HepG2 (cell line): Measurements from ENCODE around the gene SF3B6. TPM values are rescaled to one million over a fixed set of nuclear protein-coding genes. Genes with fewer than 3 reads are reported as not detected.

Experiments
- ARNTL ChIP-seq: sonication (generic); formaldehyde crosslinking; IDR thresholded peaks from 2 replicates; pipeline ENCODE4 v1.4.0; 2020; ENCODE audit warnings: mild to moderate bottlenecking, missing genetic modification reagents
- BCL3 ChIP-seq: sonication (generic); formaldehyde crosslinking; IDR thresholded peaks from 2 replicates; pipeline ENCODE4 v1.5.1; 2020; ENCODE audit warnings: mild to moderate bottlenecking, missing genetic modification reagents, moderate library complexity
- FOXO4 ChIP-seq: sonication (generic); formaldehyde crosslinking; conservative IDR thresholded peaks from 2 replicates; pipeline ENCODE4 v1.8.1; 2023; ENCODE audit warnings: missing genetic modification reagents
- ISL2 ChIP-seq: sonication (generic); formaldehyde crosslinking; IDR thresholded peaks from 2 replicates; pipeline ENCODE4 v1.5.0; 2020; ENCODE audit warnings: missing genetic modification reagents
- MATR3 ChIP-seq: sonication (generic); formaldehyde crosslinking; IDR thresholded peaks from 2 replicates; pipeline ENCODE4 v1.4.0; 2020; ENCODE audit warnings: missing genetic modification reagents
- MED1 ChIP-seq: sonication (generic); formaldehyde crosslinking; IDR thresholded peaks from 2 replicates; pipeline ENCODE4 v1.4.0; 2020; ENCODE audit warnings: missing genetic modification reagents
- SMC3 ChIP-seq: IDR thresholded peaks from 2 replicates; pipeline ENCODE4 v1.6.1; 2011; ENCODE audit warnings: low read length, improper control_type of control experiment
- SP4 ChIP-seq: sonication (generic); formaldehyde crosslinking; IDR thresholded peaks from 2 replicates; pipeline ENCODE4 v1.8.1; 2023; ENCODE audit warnings: mild to moderate bottlenecking, missing genetic modification reagents
- TP53 ChIP-seq: sonication (generic); formaldehyde crosslinking; conservative IDR thresholded peaks from 2 replicates; pipeline ENCODE4 v1.4.0; 2020; ENCODE audit warnings: missing genetic modification reagents
- TRIM24 ChIP-seq: sonication (generic); formaldehyde crosslinking; IDR thresholded peaks from 2 replicates; pipeline ENCODE4 v1.8.0; 2022; ENCODE audit warnings: mild to moderate bottlenecking, missing genetic modification reagents
- ZNF674 ChIP-seq: sonication (generic); formaldehyde crosslinking; IDR thresholded peaks from 2 replicates; pipeline ENCODE4 v1.5.0; 2020; ENCODE audit warnings: low read depth, mild to moderate bottlenecking, missing genetic modification reagents
- polyA plus RNA-seq, 8 experiments: library from polyadenylated mRNA; depleted of rRNA in 3 of 8; stranded (reverse) in 7 of 8; unstranded in 1 of 8; fragments of >200 nt; fragmentation: Illumina TruSeq in 4 of 8; extraction: Trizol in 4 of 8; gene quantifications; 2 replicates each; pipeline versions ENCODE4 v1.2.1 to v1.2.3, GENCODE V29; 2011 to 2016; ENCODE audit warnings: low read depth in 4 of 8, missing spikeins in 1 of 8, mixed read lengths in 1 of 8; ENCODE audit not compliant: insufficient read depth in 1 of 8
- total RNA-seq, 5 experiments: library from RNA; depleted of rRNA; stranded (reverse); fragments of >200 nt; fragmentation: Illumina TruSeq; extraction: Trizol; gene quantifications; 2 replicates each; pipeline ENCODE4 v1.2.3, GENCODE V29; 2016; ENCODE audit warnings: low read depth in 1 of 5
- TF ChIP-seq, protein P1 (sequence below): sonication (generic); formaldehyde crosslinking; IDR thresholded peaks from 2 replicates; pipeline ENCODE4 v1.4.0; 2020; ENCODE audit warnings: missing genetic modification reagents
- TF ChIP-seq, protein P2 (sequence below): sonication (generic); formaldehyde crosslinking; IDR thresholded peaks from 2 replicates; pipeline ENCODE4 v1.8.1; 2023; ENCODE audit warnings: mild to moderate bottlenecking, missing genetic modification reagents
- TF ChIP-seq, protein P3 (sequence below): sonication (generic); formaldehyde crosslinking; IDR thresholded peaks from 2 replicates; pipeline ENCODE4 v1.5.0; 2020; ENCODE audit warnings: mild to moderate bottlenecking, missing genetic modification reagents

Gene SF3B6
- total and polyA plus RNA-seq, 2 of the 13 experiments (the other 11 are each of a cell fraction or from before 2014, with no cell fraction given) = 177 to 182 TPM

DNA sequence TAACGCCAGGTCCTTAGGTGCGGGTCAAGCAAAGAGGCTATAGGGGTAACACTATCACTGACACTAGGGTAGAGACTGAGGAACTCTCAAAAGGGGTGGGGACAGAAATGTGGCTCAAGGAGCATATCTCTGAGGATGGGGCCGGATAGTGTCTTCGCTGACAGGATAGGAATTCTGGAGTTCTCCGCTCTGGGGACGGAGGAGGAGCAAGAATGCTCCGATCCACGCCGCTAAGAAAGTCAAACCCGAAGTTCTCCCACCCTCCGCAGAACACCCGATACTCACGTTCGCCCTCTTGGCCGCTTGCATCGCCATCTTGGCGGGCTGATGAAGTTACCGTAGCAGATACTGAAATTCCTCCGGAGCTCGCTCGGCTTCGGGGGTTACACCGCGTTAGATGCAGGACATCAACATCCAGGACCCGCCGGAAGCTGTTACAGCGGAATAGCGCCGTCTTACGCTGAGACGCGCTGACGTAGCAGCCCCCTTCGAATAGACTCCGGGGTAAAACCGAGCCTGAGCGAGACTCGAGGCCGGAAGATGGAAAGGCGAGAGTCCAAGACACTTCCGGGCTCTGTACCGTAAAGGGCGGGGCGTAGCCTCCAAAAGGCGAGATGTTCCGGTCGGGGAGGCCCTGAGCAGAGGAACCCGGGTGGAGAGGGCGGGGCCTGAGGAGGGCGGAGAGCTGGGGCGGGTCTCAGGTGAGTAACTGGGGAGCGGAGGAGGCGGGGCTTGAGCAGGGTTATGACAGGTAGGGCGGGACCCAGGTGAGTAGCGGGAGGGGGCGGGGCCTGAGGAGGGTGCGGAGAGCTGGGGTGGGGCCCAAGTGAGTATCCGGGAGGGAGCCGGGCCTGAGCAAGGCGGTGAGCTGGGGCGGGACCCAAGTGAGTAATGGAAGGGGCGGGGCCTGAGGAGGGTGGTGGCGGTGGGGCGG lies at the start of gene SF3B6 (continued):
- TF ChIP-seq, protein P1, sequence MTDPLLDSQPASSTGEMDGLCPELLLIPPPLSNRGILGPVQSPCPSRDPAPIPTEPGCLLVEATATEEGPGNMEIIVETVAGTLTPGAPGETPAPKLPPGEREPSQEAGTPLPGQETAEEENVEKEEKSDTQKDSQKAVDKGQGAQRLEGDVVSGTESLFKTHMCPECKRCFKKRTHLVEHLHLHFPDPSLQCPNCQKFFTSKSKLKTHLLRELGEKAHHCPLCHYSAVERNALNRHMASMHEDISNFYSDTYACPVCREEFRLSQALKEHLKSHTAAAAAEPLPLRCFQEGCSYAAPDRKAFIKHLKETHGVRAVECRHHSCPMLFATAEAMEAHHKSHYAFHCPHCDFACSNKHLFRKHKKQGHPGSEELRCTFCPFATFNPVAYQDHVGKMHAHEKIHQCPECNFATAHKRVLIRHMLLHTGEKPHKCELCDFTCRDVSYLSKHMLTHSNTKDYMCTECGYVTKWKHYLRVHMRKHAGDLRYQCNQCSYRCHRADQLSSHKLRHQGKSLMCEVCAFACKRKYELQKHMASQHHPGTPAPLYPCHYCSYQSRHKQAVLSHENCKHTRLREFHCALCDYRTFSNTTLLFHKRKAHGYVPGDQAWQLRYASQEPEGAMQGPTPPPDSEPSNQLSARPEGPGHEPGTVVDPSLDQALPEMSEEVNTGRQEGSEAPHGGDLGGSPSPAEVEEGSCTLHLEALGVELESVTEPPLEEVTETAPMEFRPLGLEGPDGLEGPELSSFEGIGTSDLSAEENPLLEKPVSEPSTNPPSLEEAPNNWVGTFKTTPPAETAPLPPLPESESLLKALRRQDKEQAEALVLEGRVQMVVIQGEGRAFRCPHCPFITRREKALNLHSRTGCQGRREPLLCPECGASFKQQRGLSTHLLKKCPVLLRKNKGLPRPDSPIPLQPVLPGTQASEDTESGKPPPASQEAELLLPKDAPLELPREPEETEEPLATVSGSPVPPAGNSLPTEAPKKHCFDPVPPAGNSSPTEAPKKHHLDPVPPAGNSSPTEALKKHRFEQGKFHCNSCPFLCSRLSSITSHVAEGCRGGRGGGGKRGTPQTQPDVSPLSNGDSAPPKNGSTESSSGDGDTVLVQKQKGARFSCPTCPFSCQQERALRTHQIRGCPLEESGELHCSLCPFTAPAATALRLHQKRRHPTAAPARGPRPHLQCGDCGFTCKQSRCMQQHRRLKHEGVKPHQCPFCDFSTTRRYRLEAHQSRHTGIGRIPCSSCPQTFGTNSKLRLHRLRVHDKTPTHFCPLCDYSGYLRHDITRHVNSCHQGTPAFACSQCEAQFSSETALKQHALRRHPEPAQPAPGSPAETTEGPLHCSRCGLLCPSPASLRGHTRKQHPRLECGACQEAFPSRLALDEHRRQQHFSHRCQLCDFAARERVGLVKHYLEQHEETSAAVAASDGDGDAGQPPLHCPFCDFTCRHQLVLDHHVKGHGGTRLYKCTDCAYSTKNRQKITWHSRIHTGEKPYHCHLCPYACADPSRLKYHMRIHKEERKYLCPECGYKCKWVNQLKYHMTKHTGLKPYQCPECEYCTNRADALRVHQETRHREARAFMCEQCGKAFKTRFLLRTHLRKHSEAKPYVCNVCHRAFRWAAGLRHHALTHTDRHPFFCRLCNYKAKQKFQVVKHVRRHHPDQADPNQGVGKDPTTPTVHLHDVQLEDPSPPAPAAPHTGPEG (CRISPR knock-in tag) = peak; percentile 89
- TF ChIP-seq TRIM24 (CRISPR knock-in tag) = no peak
- TF ChIP-seq ZNF674 = no peak
- no peak for TF ChIP-seq FOXO4 (CRISPR knock-in tag)
- TF ChIP-seq, protein P2, sequence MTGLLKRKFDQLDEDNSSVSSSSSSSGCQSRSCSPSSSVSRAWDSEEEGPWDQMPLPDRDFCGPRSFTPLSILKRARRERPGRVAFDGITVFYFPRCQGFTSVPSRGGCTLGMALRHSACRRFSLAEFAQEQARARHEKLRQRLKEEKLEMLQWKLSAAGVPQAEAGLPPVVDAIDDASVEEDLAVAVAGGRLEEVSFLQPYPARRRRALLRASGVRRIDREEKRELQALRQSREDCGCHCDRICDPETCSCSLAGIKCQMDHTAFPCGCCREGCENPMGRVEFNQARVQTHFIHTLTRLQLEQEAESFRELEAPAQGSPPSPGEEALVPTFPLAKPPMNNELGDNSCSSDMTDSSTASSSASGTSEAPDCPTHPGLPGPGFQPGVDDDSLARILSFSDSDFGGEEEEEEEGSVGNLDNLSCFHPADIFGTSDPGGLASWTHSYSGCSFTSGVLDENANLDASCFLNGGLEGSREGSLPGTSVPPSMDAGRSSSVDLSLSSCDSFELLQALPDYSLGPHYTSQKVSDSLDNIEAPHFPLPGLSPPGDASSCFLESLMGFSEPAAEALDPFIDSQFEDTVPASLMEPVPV (CRISPR knock-in tag) = peak; percentile 93
- TF ChIP-seq SMC3 = no peak; the same call in 1 of the 2 replicates
- TF ChIP-seq MATR3 (CRISPR knock-in tag) = no peak
- TF ChIP-seq ISL2 = peak; percentile 93
- TF ChIP-seq BCL3 (CRISPR knock-in tag) = peak; percentile 52; the same call in 1 of the 2 replicates
- TF ChIP-seq ARNTL (CRISPR knock-in tag) = peak; percentile 84
- TF ChIP-seq MED1 (CRISPR knock-in tag) = peak; percentile 94
- TF ChIP-seq SP4 (CRISPR knock-in tag) = peak; percentile 98
- TF ChIP-seq, protein P3, sequence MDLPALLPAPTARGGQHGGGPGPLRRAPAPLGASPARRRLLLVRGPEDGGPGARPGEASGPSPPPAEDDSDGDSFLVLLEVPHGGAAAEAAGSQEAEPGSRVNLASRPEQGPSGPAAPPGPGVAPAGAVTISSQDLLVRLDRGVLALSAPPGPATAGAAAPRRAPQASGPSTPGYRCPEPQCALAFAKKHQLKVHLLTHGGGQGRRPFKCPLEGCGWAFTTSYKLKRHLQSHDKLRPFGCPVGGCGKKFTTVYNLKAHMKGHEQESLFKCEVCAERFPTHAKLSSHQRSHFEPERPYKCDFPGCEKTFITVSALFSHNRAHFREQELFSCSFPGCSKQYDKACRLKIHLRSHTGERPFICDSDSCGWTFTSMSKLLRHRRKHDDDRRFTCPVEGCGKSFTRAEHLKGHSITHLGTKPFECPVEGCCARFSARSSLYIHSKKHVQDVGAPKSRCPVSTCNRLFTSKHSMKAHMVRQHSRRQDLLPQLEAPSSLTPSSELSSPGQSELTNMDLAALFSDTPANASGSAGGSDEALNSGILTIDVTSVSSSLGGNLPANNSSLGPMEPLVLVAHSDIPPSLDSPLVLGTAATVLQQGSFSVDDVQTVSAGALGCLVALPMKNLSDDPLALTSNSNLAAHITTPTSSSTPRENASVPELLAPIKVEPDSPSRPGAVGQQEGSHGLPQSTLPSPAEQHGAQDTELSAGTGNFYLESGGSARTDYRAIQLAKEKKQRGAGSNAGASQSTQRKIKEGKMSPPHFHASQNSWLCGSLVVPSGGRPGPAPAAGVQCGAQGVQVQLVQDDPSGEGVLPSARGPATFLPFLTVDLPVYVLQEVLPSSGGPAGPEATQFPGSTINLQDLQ (CRISPR knock-in tag) = peak; percentile 96
- 0 out of 2 replicates have a peak, but pooled peaks have one; percentile 66 for TF ChIP-seq TP53 (CRISPR knock-in tag)
